HEK293 (cell line): ENCODE measurements around the gene WWOX.

Experiments
- CTCF ChIA-PET: fragments of 350-600 bp; formaldehyde crosslinking; extraction: SDS; loops from one replicate; lab custom pipeline; 2021; ENCODE audit warnings: antibody characterized with exemption; lab: Yijun Ruan, JAX
- POLR2A ChIA-PET: fragments of 300-600 bp; formaldehyde crosslinking; extraction: SDS; loops from one replicate; lab custom pipeline; 2020; ENCODE audit warnings: antibody characterized with exemption, inconsistent platforms; lab: Yijun Ruan, JAX
- H3K27ac ChIP-seq: fragments of 200-500 bp; sonication (Bioruptor generic); 2 replicates; pipeline ENCODE4 v1.5.1; 2014; ENCODE audit warnings: low read depth, low read length, control low read depth, inconsistent platforms; ENCODE audit errors: extremely low read depth
- H3K36me3 ChIP-seq, 2 experiments: fragments of 200-500 bp in 1 of 2; sonication (Bioruptor generic) in 1 of 2; 1 replicate in 1 of 2; 2 replicates in 1 of 2; pipeline ENCODE4 v1.5.1; 2014 to 2017; ENCODE audit warnings: inconsistent platforms in 2 of 2, low read length in 2 of 2; ENCODE audit not compliant: control insufficient read depth in 2 of 2, insufficient read depth in 1 of 2
- H3K4me1 ChIP-seq: fragments of 200-500 bp; sonication (Bioruptor generic); 2 replicates; pipeline ENCODE4 v1.5.1; 2014; ENCODE audit warnings: mild to moderate bottlenecking, low read length, inconsistent platforms; ENCODE audit not compliant: control insufficient read depth, insufficient read depth
- H3K4me3 ChIP-seq: 2 replicates; pipeline ENCODE4 v1.5.1; 2011; ENCODE audit warnings: low read depth, mild to moderate bottlenecking, control low read depth, low read length, moderate library complexity
- H3K9me3 ChIP-seq: fragments of 200-500 bp; sonication (Bioruptor generic); 2 replicates; pipeline ENCODE4 v1.5.1; 2014; ENCODE audit warnings: low read depth, low read length, inconsistent platforms; ENCODE audit not compliant: control insufficient read depth, insufficient read depth
- BCL11B ChIP-seq: fragments of 450-650 bp; formaldehyde crosslinking; IDR thresholded peaks from 2 replicates; pipeline ENCODE4 v1.5.1; 2016; ENCODE audit warnings: low read depth, missing biosample characterization, missing genetic modification characterization
- GLI4 ChIP-seq: fragments of 450-650 bp; formaldehyde crosslinking; IDR thresholded peaks from 2 replicates; pipeline ENCODE4 v1.5.1; 2016; ENCODE audit warnings: missing biosample characterization, missing genetic modification characterization
- KLF7 ChIP-seq: fragments of 450-650 bp; formaldehyde crosslinking; IDR thresholded peaks from 2 replicates; pipeline ENCODE4 v1.5.1; 2016; ENCODE audit warnings: missing biosample characterization, missing genetic modification characterization, borderline replicate concordance
- KLF8 ChIP-seq: fragments of 450-650 bp; formaldehyde crosslinking; IDR thresholded peaks from 2 replicates; pipeline ENCODE4 v1.5.1; 2016; ENCODE audit warnings: missing biosample characterization, missing genetic modification characterization
- MZF1 ChIP-seq: fragments of 450-650 bp; formaldehyde crosslinking; IDR thresholded peaks from 2 replicates; pipeline ENCODE4 v1.5.1; 2017; ENCODE audit warnings: missing biosample characterization, missing genetic modification characterization, borderline replicate concordance
- OSR2 ChIP-seq: fragments of 450-650 bp; formaldehyde crosslinking; IDR thresholded peaks from 2 replicates; pipeline ENCODE4 v1.5.1; 2016; ENCODE audit warnings: missing biosample characterization, missing genetic modification characterization
- OVOL3 ChIP-seq: fragments of 450-650 bp; formaldehyde crosslinking; IDR thresholded peaks from 2 replicates; pipeline ENCODE4 v1.5.1; 2016; ENCODE audit warnings: missing biosample characterization, missing genetic modification characterization
- SETDB1 ChIP-seq: IDR thresholded peaks from one replicate; pipeline ENCODE4 v1.6.1; 2017; ENCODE audit warnings: mild to moderate bottlenecking, low read length, moderate library complexity, mixed read lengths; ENCODE audit not compliant: insufficient read length
- TRIM28 ChIP-seq: IDR thresholded peaks from 2 replicates; pipeline ENCODE4 v1.6.1; 2011; ENCODE audit warnings: low read length, control low read depth, borderline replicate concordance
- WT1 ChIP-seq: fragments of 450-650 bp; formaldehyde crosslinking; IDR thresholded peaks from 2 replicates; pipeline ENCODE4 v1.5.1; 2016; ENCODE audit warnings: missing biosample characterization, missing genetic modification characterization
- ZFP41 ChIP-seq: fragments of 450-650 bp; formaldehyde crosslinking; IDR thresholded peaks from 2 replicates; pipeline ENCODE4 v1.5.1; 2016; ENCODE audit warnings: missing biosample characterization, missing genetic modification characterization, borderline replicate concordance
- ZNF114 ChIP-seq: fragments of 450-650 bp; formaldehyde crosslinking; IDR thresholded peaks from 2 replicates; pipeline ENCODE4 v1.5.0; 2017; ENCODE audit warnings: missing biosample characterization, missing genetic modification characterization
- ZNF202 ChIP-seq: fragments of 450-650 bp; formaldehyde crosslinking; IDR thresholded peaks from 2 replicates; pipeline ENCODE4 v1.5.1; 2016; ENCODE audit warnings: missing biosample characterization, missing genetic modification characterization, borderline replicate concordance
- ZNF221 ChIP-seq: fragments of 450-650 bp; formaldehyde crosslinking; IDR thresholded peaks from 2 replicates; pipeline ENCODE4 v1.5.1; 2017; ENCODE audit warnings: missing biosample characterization, missing genetic modification characterization, borderline replicate concordance
- ZNF239 ChIP-seq: fragments of 450-650 bp; formaldehyde crosslinking; IDR thresholded peaks from 2 replicates; pipeline ENCODE4 v1.5.1; 2016; ENCODE audit warnings: missing biosample characterization, missing genetic modification characterization
- ZNF302 ChIP-seq: fragments of 450-650 bp; formaldehyde crosslinking; IDR thresholded peaks from 2 replicates; pipeline ENCODE4 v1.5.1; 2016; ENCODE audit warnings: missing biosample characterization, missing genetic modification characterization, low read depth
- ZNF324 ChIP-seq: fragments of 450-650 bp; formaldehyde crosslinking; IDR thresholded peaks from 2 replicates; pipeline ENCODE4 v1.5.1; 2016; ENCODE audit warnings: missing biosample characterization, missing genetic modification characterization
- ZNF366 ChIP-seq: fragments of 450-650 bp; formaldehyde crosslinking; conservative IDR thresholded peaks from 2 replicates; pipeline ENCODE4 v1.5.1; 2016; ENCODE audit warnings: missing biosample characterization, missing genetic modification characterization
- ZNF426 ChIP-seq: fragments of 450-650 bp; formaldehyde crosslinking; IDR thresholded peaks from 2 replicates; pipeline ENCODE4 v1.5.1; 2017; ENCODE audit warnings: missing biosample characterization, missing genetic modification characterization, mild to moderate bottlenecking, inconsistent platforms, moderate library complexity
- ZNF555 ChIP-seq: fragments of 450-650 bp; formaldehyde crosslinking; conservative IDR thresholded peaks from 2 replicates; pipeline ENCODE4 v1.5.1; 2017; ENCODE audit warnings: missing biosample characterization, mild to moderate bottlenecking, missing genetic modification characterization, inconsistent platforms
- ZNF660 ChIP-seq: fragments of 450-650 bp; IDR thresholded peaks from 2 replicates; pipeline ENCODE4 v1.5.1; 2018; ENCODE audit warnings: missing biosample characterization, mild to moderate bottlenecking, missing genetic modification characterization
- ZNF747 ChIP-seq: fragments of 450-650 bp; formaldehyde crosslinking; IDR thresholded peaks from 2 replicates; pipeline ENCODE4 v1.5.1; 2016; ENCODE audit warnings: missing biosample characterization, missing genetic modification characterization
- ZNF768 ChIP-seq: fragments of 450-650 bp; formaldehyde crosslinking; IDR thresholded peaks from 2 replicates; pipeline ENCODE4 v1.5.1; 2018; ENCODE audit warnings: missing biosample characterization, mild to moderate bottlenecking, missing genetic modification characterization
- ZNF843 ChIP-seq: fragments of 450-650 bp; formaldehyde crosslinking; IDR thresholded peaks from 2 replicates; pipeline ENCODE4 v1.5.1; 2016; ENCODE audit warnings: missing biosample characterization, missing genetic modification characterization
- TF ChIP-seq, protein P1 (sequence below): fragments of 450-650 bp; formaldehyde crosslinking; IDR thresholded peaks from 2 replicates; pipeline ENCODE4 v1.5.1; 2016; ENCODE audit warnings: missing biosample characterization, missing genetic modification characterization
- TF ChIP-seq, protein P2 (sequence below): fragments of 450-650 bp; formaldehyde crosslinking; IDR thresholded peaks from 2 replicates; pipeline ENCODE4 v1.5.1; 2016; ENCODE audit warnings: missing biosample characterization, missing genetic modification characterization, borderline replicate concordance

Gene WWOX

DNA sequence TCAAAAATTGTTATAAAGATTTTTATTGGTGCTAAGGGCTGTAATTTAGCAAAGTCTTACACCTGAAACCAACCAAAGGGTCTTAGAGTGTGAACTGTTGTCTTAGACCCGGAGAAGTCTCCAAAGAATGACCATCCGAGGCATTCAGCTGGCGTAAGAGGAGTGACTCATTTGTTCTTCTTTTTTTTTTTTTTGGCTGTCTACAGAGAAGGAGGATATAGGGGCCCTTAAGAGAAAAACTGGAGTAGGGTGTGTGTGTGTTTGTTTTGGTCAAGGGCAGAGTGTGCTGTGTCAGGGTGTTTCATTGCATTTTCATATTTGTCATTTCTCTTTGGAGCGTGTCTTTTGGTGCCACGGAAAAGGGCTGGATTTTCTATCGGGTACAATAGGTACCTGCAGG, 508.0 kb downstream of the WWOX start:
- POLR2A ChIA-PET = no interaction called here
- no peak overlapping the region for H3K27ac ChIP-seq
- no peaks in the 10 kb centered on the region for H3K4me1 ChIP-seq
- no peaks in the 10 kb centered on the region for H3K9me3 ChIP-seq
- no peaks in the 10 kb centered on the region for H3K36me3 ChIP-seq
- CTCF ChIA-PET = interaction anchor here (0.6 kb wide), 1 partner anchor 689 kb away, joined by 3 read pairs; no protein-coding TSS in a partner anchor
- H3K4me3 ChIP-seq = no peak overlapping the region
- no peak for TF ChIP-seq ZNF843
- TF ChIP-seq ZNF660 = no peak
- TF ChIP-seq SETDB1 = no peak
- no peak for TF ChIP-seq MZF1 (tag by site-specific recombination)
- TF ChIP-seq ZNF426 (tag by site-specific recombination) = no peak
- no peak for TF ChIP-seq ZNF239 (tag by site-specific recombination)
- TF ChIP-seq, protein P1, sequence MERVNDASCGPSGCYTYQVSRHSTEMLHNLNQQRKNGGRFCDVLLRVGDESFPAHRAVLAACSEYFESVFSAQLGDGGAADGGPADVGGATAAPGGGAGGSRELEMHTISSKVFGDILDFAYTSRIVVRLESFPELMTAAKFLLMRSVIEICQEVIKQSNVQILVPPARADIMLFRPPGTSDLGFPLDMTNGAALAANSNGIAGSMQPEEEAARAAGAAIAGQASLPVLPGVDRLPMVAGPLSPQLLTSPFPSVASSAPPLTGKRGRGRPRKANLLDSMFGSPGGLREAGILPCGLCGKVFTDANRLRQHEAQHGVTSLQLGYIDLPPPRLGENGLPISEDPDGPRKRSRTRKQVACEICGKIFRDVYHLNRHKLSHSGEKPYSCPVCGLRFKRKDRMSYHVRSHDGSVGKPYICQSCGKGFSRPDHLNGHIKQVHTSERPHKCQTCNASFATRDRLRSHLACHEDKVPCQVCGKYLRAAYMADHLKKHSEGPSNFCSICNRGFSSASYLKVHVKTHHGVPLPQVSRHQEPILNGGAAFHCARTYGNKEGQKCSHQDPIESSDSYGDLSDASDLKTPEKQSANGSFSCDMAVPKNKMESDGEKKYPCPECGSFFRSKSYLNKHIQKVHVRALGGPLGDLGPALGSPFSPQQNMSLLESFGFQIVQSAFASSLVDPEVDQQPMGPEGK = no peak
- no peak for TF ChIP-seq ZNF202 (tag by site-specific recombination)
- TF ChIP-seq, protein P2, sequence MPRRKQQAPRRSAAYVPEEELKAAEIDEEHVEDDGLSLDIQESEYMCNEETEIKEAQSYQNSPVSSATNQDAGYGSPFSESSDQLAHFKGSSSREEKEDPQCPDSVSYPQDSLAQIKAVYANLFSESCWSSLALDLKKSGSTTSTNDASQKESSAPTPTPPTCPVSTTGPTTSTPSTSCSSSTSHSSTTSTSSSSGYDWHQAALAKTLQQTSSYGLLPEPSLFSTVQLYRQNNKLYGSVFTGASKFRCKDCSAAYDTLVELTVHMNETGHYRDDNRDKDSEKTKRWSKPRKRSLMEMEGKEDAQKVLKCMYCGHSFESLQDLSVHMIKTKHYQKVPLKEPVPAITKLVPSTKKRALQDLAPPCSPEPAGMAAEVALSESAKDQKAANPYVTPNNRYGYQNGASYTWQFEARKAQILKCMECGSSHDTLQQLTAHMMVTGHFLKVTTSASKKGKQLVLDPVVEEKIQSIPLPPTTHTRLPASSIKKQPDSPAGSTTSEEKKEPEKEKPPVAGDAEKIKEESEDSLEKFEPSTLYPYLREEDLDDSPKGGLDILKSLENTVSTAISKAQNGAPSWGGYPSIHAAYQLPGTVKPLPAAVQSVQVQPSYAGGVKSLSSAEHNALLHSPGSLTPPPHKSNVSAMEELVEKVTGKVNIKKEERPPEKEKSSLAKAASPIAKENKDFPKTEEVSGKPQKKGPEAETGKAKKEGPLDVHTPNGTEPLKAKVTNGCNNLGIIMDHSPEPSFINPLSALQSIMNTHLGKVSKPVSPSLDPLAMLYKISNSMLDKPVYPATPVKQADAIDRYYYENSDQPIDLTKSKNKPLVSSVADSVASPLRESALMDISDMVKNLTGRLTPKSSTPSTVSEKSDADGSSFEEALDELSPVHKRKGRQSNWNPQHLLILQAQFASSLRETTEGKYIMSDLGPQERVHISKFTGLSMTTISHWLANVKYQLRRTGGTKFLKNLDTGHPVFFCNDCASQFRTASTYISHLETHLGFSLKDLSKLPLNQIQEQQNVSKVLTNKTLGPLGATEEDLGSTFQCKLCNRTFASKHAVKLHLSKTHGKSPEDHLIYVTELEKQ (tag by site-specific recombination) = no peak
- no peak for TF ChIP-seq ZNF747 (tag by site-specific recombination)
- TF ChIP-seq OSR2 (tag by site-specific recombination) = no peak
- TF ChIP-seq KLF7 = no peak
- TF ChIP-seq ZNF114 = no peak
- no peak for TF ChIP-seq OVOL3 (tag by site-specific recombination)
- TF ChIP-seq, all 188 proteins: peak for 0

DNA sequence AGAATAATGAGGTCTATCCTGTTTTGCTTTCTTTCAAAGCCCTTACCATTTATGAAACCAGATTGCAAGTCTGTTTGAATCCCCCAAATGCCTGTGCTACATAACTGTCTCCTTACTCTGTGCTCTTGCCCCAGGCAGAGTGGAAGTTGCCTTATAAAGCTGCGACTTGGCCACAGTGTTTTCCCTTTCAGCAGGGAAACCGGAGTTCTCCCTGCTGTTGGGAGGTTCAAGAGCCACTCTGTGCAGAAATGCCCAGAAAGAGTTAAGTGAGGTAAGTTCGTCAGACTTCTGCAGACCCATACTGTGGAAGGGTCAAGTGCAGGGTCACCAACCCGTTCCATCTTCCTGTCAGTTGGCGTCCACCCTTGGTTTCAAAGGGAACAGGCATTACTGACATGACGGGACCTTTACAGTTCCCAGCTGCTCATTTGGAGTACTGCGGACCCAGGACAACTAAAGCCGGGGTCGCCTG, 508.9 kb downstream of the WWOX start:
- Histone ChIP-seq H3K36me3 (no peaks in the 10 kb centered on the region), H3K27ac (no peak overlapping the region), H3K4me3 (no peak overlapping the region), H3K4me1 (no peaks in the 10 kb centered on the region), H3K9me3 (no peaks in the 10 kb centered on the region)
- no peak for TF ChIP-seq ZNF768
- 0 out of 2 replicates have a peak, but pooled peaks have one; percentile 11 for TF ChIP-seq TRIM28
- ChIA-PET POLR2A (no interaction called here), CTCF (interaction anchor here (0.6 kb wide), 2 partner anchors 11 to 688 kb away, joined by 3 read pairs; no protein-coding TSS in a partner anchor)

DNA sequence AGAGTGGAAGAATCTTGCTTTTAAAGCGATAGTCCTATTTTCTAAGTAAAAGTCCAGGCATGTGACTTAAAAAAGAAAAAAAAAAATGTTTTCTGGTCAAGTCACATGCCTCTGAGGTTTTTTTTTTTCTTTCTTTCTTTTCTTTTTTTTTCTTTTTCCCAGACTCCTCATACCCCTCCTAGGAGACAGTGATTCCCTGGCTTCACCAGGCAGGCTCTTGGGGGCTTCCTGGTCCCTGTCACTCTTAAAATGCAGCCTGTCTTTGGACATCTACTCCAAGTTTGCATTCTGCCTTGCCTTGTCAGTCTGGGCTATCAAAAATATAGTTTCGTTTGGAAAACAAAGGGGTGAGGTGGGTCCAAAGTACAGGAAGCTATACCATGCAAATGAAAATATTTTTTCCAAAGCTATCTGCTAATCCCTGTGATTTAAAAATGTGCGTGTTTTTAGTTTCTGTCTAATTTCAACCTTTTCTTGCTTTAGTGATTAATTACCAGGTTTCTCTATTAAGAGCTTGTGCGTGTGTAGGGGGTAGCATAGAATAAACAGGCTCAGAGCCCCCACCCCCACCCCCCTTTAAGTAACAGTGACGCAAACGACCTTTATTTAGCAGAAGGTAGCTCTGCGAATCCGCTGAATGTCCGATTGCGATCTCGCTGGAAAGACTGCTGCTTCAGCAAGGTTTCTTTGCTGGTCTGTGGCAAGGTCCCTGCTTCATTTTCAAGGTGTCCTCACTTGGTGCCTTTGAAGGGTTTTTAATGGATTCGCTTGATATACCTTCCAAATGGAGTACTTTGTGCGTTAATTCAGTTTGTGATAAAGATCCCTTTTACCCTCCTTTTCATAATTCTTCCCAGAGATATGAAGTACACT, 510.2 kb downstream of the WWOX start:
- Histone ChIP-seq H3K27ac (no peak overlapping the region), H3K36me3 (no peaks in the 10 kb centered on the region), H3K4me1 (no peaks in the 10 kb centered on the region), H3K9me3 (no peaks in the 10 kb centered on the region), H3K4me3 (no peak overlapping the region)
- no peak for TF ChIP-seq BCL11B
- TF ChIP-seq WT1 (tag by site-specific recombination) = no peak
- TF ChIP-seq ZNF366 (tag by site-specific recombination) = no peak
- no peak for TF ChIP-seq ZNF555
- TF ChIP-seq ZNF221 (tag by site-specific recombination) = no peak
- TF ChIP-seq ZNF324 (tag by site-specific recombination) = no peak
- TF ChIP-seq GLI4 (tag by site-specific recombination) = no peak
- no peak for TF ChIP-seq KLF8 (tag by site-specific recombination)
- TF ChIP-seq ZFP41 (tag by site-specific recombination) = no peak
- TF ChIP-seq ZNF302 = no peak
- no peak for TF ChIP-seq ZNF768
- POLR2A ChIA-PET = no interaction called here
- CTCF ChIA-PET = interaction anchor here (1.0 kb wide), 1 partner anchor 306 kb away, joined by 4 read pairs; no protein-coding TSS in a partner anchor
